ENCODE measurements around the gene FCRL1. TPM values are rescaled to one million over a fixed set of nuclear protein-coding genes. Genes with fewer than 3 reads are reported as not detected.

The FCRL1 gene
- total and polyA plus RNA-seq, 2 donors: 0.61 to 4.0 TPM

GRCh38 chr1:157819215-157819614, 705 bp downstream of the FCRL1 start:
- 95% methylated on average over 2 of the region's 2 CpGs for WGBS
- Histone ChIP-seq H3K4me1 (ENCODE audit: control insufficient read depth in 2 of 2, insufficient read depth in 2 of 2, low read length in 2 of 2) (no peaks in the 10 kb centered on the region), H3K27me3 (ENCODE audit: control insufficient read depth in 2 of 2, insufficient read depth in 1 of 2, low read length in 1 of 2) (no peaks in the 10 kb centered on the region), H3K4me3 (ENCODE audit: low read length in 2 of 2) (no peak overlapping the region), H3K36me3 (ENCODE audit: control insufficient read depth in 2 of 2, insufficient read depth in 2 of 2, low read length in 1 of 2) (no peaks in the 10 kb centered on the region), H3K27ac (ENCODE audit: low read depth in 1 of 2, low read length in 1 of 2) (no peak overlapping the region), H3K9me3 (ENCODE audit: control insufficient read depth in 2 of 2, insufficient read depth in 1 of 2, low read length in 1 of 2) (no peaks in the 10 kb centered on the region)
- DNase-seq (ENCODE audit: low read depth in 6 of 9, low spot score in 9 of 9): no peak

GRCh38 chr1:157813269-157813668, 6.7 kb downstream of the FCRL1 start:
- Histone ChIP-seq H3K9me3 (ENCODE audit: control insufficient read depth in 2 of 2, insufficient read depth in 1 of 2, low read length in 1 of 2) (peaks cover 1 to 7% of the 10 kb centered on the region in 2 donors), H3K27me3 (ENCODE audit: control insufficient read depth in 2 of 2, insufficient read depth in 1 of 2, low read length in 1 of 2) (no peaks in the 10 kb centered on the region), H3K4me3 (ENCODE audit: low read length in 2 of 2) (no peak overlapping the region), H3K36me3 (ENCODE audit: control insufficient read depth in 2 of 2, insufficient read depth in 2 of 2, low read length in 1 of 2) (no peaks in the 10 kb centered on the region), H3K4me1 (ENCODE audit: control insufficient read depth in 2 of 2, insufficient read depth in 2 of 2, low read length in 2 of 2) (no peaks in the 10 kb centered on the region), H3K27ac (ENCODE audit: low read depth in 1 of 2, low read length in 1 of 2) (no peak overlapping the region)
- DNase-seq (ENCODE audit: low read depth in 6 of 9, low spot score in 9 of 9): no peak
- 99% methylated on average over 1 of the region's 1 CpG for WGBS

DNA sequence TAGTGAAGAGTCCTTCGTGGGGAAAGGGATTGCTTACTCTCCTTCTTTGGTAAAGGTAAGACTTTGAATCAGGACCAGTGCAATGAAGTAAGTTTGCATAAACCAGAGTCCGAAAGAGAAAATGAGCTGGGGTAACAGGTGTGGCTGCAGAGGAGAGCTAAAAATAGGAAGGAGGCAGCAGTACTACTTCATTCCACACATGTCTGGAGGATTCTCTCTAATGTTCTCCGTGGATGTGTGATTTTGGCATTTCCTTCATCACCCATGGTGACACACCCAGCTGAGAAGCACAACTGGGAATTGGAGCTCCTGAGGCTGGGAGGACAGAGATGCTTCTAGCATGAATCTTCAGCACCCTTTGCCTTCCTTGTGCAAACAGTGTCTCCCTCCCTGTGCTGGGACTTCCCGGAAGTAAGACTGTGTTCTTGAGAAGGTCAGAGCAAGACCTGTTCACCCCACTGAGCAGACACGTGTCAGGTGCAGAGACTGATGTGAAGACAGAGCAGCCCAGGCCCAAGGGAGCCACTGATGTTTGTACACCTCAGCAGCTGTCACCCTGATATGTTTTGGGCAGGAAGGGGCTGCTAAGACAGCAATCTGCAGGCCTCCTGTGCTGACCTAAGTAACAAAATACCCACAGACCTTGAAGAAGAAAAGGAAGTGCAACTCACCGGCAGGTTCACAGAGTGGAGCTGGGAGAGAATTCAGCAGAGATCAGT, 13.3 kb downstream of the FCRL1 start:
- no peak overlapping the region for H3K27ac ChIP-seq (ENCODE audit: low read depth in 1 of 2, low read length in 1 of 2)
- H3K4me1 ChIP-seq (ENCODE audit: control insufficient read depth in 2 of 2, insufficient read depth in 2 of 2, low read length in 2 of 2): no peaks in the 10 kb centered on the region
- DNase-seq (ENCODE audit: low read depth in 6 of 9, low spot score in 9 of 9): no peak
- no peaks in the 10 kb centered on the region for H3K27me3 ChIP-seq (ENCODE audit: control insufficient read depth in 2 of 2, insufficient read depth in 1 of 2, low read length in 1 of 2)
- 74% methylated on average over 6 of the region's 6 CpGs for whole genome bisulfite sequencing
- no peak overlapping the region for H3K4me3 ChIP-seq (ENCODE audit: low read length in 2 of 2)
- H3K9me3 ChIP-seq (ENCODE audit: control insufficient read depth in 2 of 2, insufficient read depth in 1 of 2, low read length in 1 of 2): no peaks in the 10 kb centered on the region
- no peaks in the 10 kb centered on the region for H3K36me3 ChIP-seq (ENCODE audit: control insufficient read depth in 2 of 2, insufficient read depth in 2 of 2, low read length in 1 of 2)

GRCh38 chr1:157803851-157804250, 16.1 kb downstream of the FCRL1 start:
- Histone ChIP-seq H3K4me3 (ENCODE audit: low read length in 2 of 2) (no peak overlapping the region), H3K4me1 (ENCODE audit: control insufficient read depth in 2 of 2, insufficient read depth in 2 of 2, low read length in 2 of 2) (no peaks in the 10 kb centered on the region), H3K27ac (ENCODE audit: low read depth in 1 of 2, low read length in 1 of 2) (no peak overlapping the region), H3K27me3 (ENCODE audit: control insufficient read depth in 2 of 2, insufficient read depth in 1 of 2, low read length in 1 of 2) (no peaks in the 10 kb centered on the region), H3K36me3 (ENCODE audit: control insufficient read depth in 2 of 2, insufficient read depth in 2 of 2, low read length in 1 of 2) (no peaks in the 10 kb centered on the region), H3K9me3 (ENCODE audit: control insufficient read depth in 2 of 2, insufficient read depth in 1 of 2, low read length in 1 of 2) (no peaks in the 10 kb centered on the region)
- no peak for DNase-seq (ENCODE audit: low read depth in 6 of 9, low spot score in 9 of 9)
- 95% methylated on average over 7 of the region's 7 CpGs for WGBS

DNA sequence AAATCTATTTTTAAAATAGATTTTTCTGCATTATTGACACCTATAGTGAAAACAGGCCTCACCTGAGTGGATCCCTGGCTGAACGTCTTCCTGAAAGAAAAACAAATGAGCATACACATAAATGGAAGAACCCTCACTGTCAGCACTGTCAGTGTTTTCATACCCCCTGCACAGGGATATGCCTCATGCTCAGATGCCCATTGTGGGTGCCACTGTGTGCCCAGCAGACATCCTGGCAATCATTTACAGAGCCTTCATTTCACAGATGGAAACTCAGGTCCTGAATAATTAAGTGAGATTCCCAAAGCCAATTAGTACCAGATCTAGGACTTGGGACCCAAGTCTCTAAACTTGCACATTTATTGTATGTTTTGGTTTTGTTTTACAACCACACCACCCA, 19.9 kb downstream of the FCRL1 start:
- WGBS: 90% methylated on average over 1 of the region's 1 CpG
- DNase-seq (ENCODE audit: low read depth in 6 of 9, low spot score in 9 of 9): no peak
- H3K4me1 ChIP-seq (ENCODE audit: control insufficient read depth in 2 of 2, insufficient read depth in 2 of 2, low read length in 2 of 2): no peaks in the 10 kb centered on the region
- no peaks in the 10 kb centered on the region for H3K27me3 ChIP-seq (ENCODE audit: control insufficient read depth in 2 of 2, insufficient read depth in 1 of 2, low read length in 1 of 2)
- no peaks in the 10 kb centered on the region for H3K9me3 ChIP-seq (ENCODE audit: control insufficient read depth in 2 of 2, insufficient read depth in 1 of 2, low read length in 1 of 2)
- no peak overlapping the region for H3K27ac ChIP-seq (ENCODE audit: low read depth in 1 of 2, low read length in 1 of 2)
- no peaks in the 10 kb centered on the region for H3K36me3 ChIP-seq (ENCODE audit: control insufficient read depth in 2 of 2, insufficient read depth in 2 of 2, low read length in 1 of 2)
- H3K4me3 ChIP-seq (ENCODE audit: low read length in 2 of 2): no peak overlapping the region

GRCh38 chr1:157798211-157798610, 21.7 kb downstream of the FCRL1 start:
- DNase-seq (ENCODE audit: low read depth in 6 of 9, low spot score in 9 of 9): no peak
- no peaks in the 10 kb centered on the region for H3K4me1 ChIP-seq (ENCODE audit: control insufficient read depth in 2 of 2, insufficient read depth in 2 of 2, low read length in 2 of 2)
- H3K4me3 ChIP-seq (ENCODE audit: low read length in 2 of 2): no peak overlapping the region
- H3K27me3 ChIP-seq (ENCODE audit: control insufficient read depth in 2 of 2, insufficient read depth in 1 of 2, low read length in 1 of 2): no peaks in the 10 kb centered on the region
- no peaks in the 10 kb centered on the region for H3K9me3 ChIP-seq (ENCODE audit: control insufficient read depth in 2 of 2, insufficient read depth in 1 of 2, low read length in 1 of 2)
- no peaks in the 10 kb centered on the region for H3K36me3 ChIP-seq (ENCODE audit: control insufficient read depth in 2 of 2, insufficient read depth in 2 of 2, low read length in 1 of 2)
- H3K27ac ChIP-seq (ENCODE audit: low read depth in 1 of 2, low read length in 1 of 2): no peak overlapping the region
- WGBS: 97% methylated on average over 5 of the region's 5 CpGs

GRCh38 chr1:157785248-157785647, 34.7 kb downstream of the FCRL1 start:
- 35% methylated on average over 1 of the region's 1 CpG for WGBS
- no peaks in the 10 kb centered on the region for H3K27me3 ChIP-seq (ENCODE audit: control insufficient read depth in 2 of 2, insufficient read depth in 1 of 2, low read length in 1 of 2)

GRCh38 chr1:157784801-157785200, 35.1 kb downstream of the FCRL1 start:
- H3K27ac ChIP-seq (ENCODE audit: low read depth in 1 of 2, low read length in 1 of 2): no peak overlapping the region
- no peak for DNase-seq (ENCODE audit: low read depth in 6 of 9, low spot score in 9 of 9)
- WGBS: 92% methylated on average over 3 of the region's 3 CpGs
- no peaks in the 10 kb centered on the region for H3K36me3 ChIP-seq (ENCODE audit: control insufficient read depth in 2 of 2, insufficient read depth in 2 of 2, low read length in 1 of 2)
- H3K4me3 ChIP-seq (ENCODE audit: low read length in 2 of 2): no peak overlapping the region
- no peaks in the 10 kb centered on the region for H3K27me3 ChIP-seq (ENCODE audit: control insufficient read depth in 2 of 2, insufficient read depth in 1 of 2, low read length in 1 of 2)
- H3K9me3 ChIP-seq (ENCODE audit: control insufficient read depth in 2 of 2, insufficient read depth in 1 of 2, low read length in 1 of 2): no peaks in the 10 kb centered on the region
- no peaks in the 10 kb centered on the region for H3K4me1 ChIP-seq (ENCODE audit: control insufficient read depth in 2 of 2, insufficient read depth in 2 of 2, low read length in 2 of 2)

More at GRCh38 chr1:157785248-157785647, 34.7 kb downstream of the FCRL1 start:
- no peaks in the 10 kb centered on the region for H3K9me3 ChIP-seq (ENCODE audit: control insufficient read depth in 2 of 2, insufficient read depth in 1 of 2, low read length in 1 of 2)
- DNase-seq (ENCODE audit: low read depth in 6 of 9, low spot score in 9 of 9): no peak
- H3K4me1 ChIP-seq (ENCODE audit: control insufficient read depth in 2 of 2, insufficient read depth in 2 of 2, low read length in 2 of 2): no peaks in the 10 kb centered on the region
- no peak overlapping the region for H3K27ac ChIP-seq (ENCODE audit: low read depth in 1 of 2, low read length in 1 of 2)
- no peak overlapping the region for H3K4me3 ChIP-seq (ENCODE audit: low read length in 2 of 2)
- no peaks in the 10 kb centered on the region for H3K36me3 ChIP-seq (ENCODE audit: control insufficient read depth in 2 of 2, insufficient read depth in 2 of 2, low read length in 1 of 2)

DNA sequence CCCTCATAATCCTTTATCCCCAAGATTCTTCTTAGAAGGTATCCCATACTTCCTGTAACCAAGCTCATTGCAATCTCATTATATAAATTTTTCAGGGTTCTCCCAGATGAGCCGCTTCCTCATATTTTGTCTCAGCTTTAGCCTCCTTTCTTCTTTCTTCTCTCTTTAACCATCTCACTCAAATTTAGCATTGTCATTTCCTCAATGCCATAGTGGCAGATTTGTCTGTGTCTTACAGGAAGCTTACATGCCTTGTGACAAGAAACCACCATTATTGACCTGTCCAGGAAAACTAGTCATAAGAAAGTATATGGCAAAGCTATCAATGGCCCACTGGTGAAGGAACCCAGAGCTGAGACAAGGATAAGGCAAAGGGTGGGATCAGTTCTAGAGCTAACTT, 37.0 kb downstream of the FCRL1 start:
- Histone ChIP-seq H3K27me3 (ENCODE audit: control insufficient read depth in 2 of 2, insufficient read depth in 1 of 2, low read length in 1 of 2) (no peaks in the 10 kb centered on the region), H3K9me3 (ENCODE audit: control insufficient read depth in 2 of 2, insufficient read depth in 1 of 2, low read length in 1 of 2) (no peaks in the 10 kb centered on the region), H3K4me1 (ENCODE audit: control insufficient read depth in 2 of 2, insufficient read depth in 2 of 2, low read length in 2 of 2) (no peaks in the 10 kb centered on the region), H3K36me3 (ENCODE audit: control insufficient read depth in 2 of 2, insufficient read depth in 2 of 2, low read length in 1 of 2) (no peaks in the 10 kb centered on the region), H3K4me3 (ENCODE audit: low read length in 2 of 2) (no peak overlapping the region), H3K27ac (ENCODE audit: low read depth in 1 of 2, low read length in 1 of 2) (no peak overlapping the region)
- DNase-seq (ENCODE audit: low read depth in 6 of 9, low spot score in 9 of 9): no peak
- WGBS: 54% methylated on average over 1 of the region's 1 CpG
